Astrocyte of the cerebellum (primary cell): ENCODE results near the gene CHAC1.
A peak's percentile ranks its signal among the peaks of the same experiment; 100 is the strongest.

Experiments
- DNase-seq: peaks from one replicate; pipeline ENCODE4 v3.0.0-alpha.2; 2011; ENCODE audit warnings: low read depth
- H3K4me3 ChIP-seq: 2 replicates; pipeline ENCODE4 v1.5.1; 2011; ENCODE audit warnings: mild to moderate bottlenecking, low read depth, low read length, moderate library complexity
- in situ Hi-C: cut with HindIII; loops from 2 replicates; pipeline ENCODE4 v1.10.0; 2017; ENCODE audit warnings: low sequenced_read_pairs
- TF ChIP-seq, protein P1 (sequence below): IDR thresholded peaks from 2 replicates; pipeline ENCODE4 v1.5.1; 2012; ENCODE audit warnings: low read length, low read depth, moderate library complexity, mild to moderate bottlenecking; ENCODE audit errors: missing control alignments

The CHAC1 gene, protein sequence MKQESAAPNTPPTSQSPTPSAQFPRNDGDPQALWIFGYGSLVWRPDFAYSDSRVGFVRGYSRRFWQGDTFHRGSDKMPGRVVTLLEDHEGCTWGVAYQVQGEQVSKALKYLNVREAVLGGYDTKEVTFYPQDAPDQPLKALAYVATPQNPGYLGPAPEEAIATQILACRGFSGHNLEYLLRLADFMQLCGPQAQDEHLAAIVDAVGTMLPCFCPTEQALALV

DNA sequence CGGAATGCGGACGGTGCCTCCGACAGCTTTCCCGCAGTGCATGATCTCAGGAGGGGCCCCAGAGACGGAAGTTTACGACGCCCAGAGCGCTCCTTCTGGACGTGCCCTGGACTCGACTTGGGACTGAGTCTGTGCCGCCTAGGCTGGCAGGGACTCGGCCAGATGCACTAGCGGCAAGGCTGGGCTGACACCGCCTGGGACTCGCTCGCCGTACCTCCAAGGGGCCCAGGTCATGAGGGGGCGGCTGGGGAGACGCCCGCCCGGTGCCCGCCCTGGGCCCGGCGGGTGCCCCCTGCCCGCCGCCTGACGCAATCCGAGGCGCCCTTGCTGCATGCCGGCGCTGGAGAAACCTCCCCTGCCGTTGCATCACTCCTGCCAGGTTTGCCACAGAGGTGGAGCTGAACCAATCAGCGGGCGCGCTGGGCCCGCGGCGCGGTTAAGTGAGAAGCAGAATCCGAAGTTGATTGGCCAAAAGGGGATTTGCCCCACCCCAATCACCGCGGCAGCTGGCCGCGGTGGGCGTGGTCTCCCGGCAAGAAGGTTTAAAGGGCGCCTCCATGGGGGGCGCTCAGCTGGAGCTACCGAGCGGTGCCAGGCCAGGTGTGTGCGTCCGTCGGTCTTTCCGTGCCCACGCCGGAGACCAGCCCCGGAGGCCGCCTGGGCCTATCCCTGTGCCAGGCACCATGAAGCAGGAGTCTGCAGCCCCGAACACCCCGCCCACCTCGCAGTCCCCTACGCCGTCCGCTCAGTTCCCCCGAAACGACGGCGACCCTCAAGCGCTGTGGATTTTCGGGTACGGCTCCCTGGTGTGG, at the start of gene CHAC1:
TSS of gene CHAC1 (plus strand) at position 571 of the 812 bp plus-strand sequence. CDS start at position 684, 113 bp downstream.
- TF ChIP-seq, protein P1, sequence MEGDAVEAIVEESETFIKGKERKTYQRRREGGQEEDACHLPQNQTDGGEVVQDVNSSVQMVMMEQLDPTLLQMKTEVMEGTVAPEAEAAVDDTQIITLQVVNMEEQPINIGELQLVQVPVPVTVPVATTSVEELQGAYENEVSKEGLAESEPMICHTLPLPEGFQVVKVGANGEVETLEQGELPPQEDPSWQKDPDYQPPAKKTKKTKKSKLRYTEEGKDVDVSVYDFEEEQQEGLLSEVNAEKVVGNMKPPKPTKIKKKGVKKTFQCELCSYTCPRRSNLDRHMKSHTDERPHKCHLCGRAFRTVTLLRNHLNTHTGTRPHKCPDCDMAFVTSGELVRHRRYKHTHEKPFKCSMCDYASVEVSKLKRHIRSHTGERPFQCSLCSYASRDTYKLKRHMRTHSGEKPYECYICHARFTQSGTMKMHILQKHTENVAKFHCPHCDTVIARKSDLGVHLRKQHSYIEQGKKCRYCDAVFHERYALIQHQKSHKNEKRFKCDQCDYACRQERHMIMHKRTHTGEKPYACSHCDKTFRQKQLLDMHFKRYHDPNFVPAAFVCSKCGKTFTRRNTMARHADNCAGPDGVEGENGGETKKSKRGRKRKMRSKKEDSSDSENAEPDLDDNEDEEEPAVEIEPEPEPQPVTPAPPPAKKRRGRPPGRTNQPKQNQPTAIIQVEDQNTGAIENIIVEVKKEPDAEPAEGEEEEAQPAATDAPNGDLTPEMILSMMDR = no peak
- in situ Hi-C loops = no loop called here
- DNase-seq = peak; percentile 79
- H3K4me3 ChIP-seq = peak within 1 kb of the TSS; percentile 70

DNA sequence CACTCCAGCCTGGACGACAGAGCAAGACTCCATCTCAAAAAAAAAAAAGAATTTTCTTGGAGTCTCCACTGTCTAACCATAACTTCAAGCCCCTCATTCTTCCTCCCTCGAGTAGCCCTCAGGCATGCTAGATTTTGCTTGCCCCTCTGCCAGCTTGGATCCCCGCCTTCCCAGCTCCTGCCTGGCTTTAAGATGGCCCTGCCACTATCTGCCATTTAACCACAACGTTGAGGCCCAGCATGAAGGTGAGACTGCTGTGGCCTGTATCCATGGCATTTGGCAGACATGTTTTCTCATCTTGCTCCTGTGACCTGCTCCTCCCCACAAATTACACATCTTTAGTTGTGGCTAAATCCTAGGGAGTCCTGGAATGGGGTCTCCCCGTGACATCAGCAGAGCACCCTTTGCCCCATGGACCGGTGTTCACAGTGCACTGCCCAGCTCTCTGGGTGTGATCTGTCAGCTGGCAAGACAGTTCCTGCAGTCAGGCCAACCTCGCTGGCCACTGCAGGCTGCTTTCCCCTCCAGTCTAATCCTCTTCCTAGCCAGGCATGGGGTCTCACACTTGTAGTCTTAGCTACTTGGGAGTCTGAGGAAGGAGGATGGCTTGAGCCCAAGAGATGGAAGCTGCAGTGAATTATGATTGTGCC, 48.6 kb upstream of the CHAC1 start:
- TF ChIP-seq, protein P1 = no peak

DNA sequence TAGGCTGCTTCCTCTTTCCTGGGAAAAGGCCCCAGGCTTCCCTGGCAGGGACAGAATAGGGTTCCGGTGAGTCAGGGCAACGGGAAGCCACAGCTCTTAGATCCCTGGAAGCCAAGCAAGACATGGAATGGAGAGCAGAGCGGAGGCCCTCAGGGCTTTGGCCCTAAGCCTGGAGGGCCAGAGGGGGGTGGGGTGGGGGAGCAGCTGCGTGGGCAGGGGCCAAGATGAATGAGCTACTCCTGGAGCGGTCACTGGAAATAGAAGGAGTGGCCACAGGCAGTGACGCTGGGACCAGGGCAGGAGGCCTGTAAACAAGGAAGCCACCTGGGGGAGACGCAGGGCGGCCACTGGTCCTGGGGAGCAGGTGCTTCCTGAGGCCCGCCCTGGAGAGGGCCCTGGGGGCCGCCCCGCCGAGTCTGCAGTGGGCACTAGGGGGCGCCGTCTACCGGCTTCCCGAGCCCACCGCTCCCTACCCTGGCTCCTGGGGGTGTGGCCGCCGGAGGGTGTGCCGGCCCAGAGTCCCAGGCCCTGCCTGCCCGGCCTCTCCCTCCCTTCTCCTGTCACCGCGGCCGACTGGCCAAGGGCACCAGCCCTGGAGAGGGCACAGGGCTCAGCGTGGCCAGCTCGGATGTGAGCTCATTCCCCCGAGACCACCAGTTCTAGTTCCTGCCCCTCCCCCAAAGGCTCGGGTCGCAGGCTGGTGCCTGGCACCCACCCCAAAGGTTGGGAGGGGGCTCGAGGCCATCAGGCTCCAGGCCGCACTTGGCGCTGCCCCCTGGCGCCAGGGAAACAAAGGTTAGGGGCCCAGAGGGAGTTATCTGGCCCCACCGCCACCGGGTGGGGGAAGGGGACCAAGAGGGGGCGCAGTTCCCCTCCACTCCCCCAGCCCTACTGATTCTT, 46.9 kb upstream of the CHAC1 start:
- TF ChIP-seq, protein P1 = peak; percentile 73
- peak; percentile 94 for DNase-seq
- peak overlapping the region; percentile 37 for H3K4me3 ChIP-seq
- in situ Hi-C loops = loop anchor here (5.0 kb wide), 2 partner anchors 121 to 271 kb away; no protein-coding TSS in a partner anchor

More for the DNA sequence above, 48.6 kb upstream of the CHAC1 start:
- H3K4me3 ChIP-seq = no peak overlapping the region
- DNase-seq = no peak
- in situ Hi-C loops = loop anchor here (5.0 kb wide), 2 partner anchors 123 to 273 kb away; no protein-coding TSS in a partner anchor

DNA sequence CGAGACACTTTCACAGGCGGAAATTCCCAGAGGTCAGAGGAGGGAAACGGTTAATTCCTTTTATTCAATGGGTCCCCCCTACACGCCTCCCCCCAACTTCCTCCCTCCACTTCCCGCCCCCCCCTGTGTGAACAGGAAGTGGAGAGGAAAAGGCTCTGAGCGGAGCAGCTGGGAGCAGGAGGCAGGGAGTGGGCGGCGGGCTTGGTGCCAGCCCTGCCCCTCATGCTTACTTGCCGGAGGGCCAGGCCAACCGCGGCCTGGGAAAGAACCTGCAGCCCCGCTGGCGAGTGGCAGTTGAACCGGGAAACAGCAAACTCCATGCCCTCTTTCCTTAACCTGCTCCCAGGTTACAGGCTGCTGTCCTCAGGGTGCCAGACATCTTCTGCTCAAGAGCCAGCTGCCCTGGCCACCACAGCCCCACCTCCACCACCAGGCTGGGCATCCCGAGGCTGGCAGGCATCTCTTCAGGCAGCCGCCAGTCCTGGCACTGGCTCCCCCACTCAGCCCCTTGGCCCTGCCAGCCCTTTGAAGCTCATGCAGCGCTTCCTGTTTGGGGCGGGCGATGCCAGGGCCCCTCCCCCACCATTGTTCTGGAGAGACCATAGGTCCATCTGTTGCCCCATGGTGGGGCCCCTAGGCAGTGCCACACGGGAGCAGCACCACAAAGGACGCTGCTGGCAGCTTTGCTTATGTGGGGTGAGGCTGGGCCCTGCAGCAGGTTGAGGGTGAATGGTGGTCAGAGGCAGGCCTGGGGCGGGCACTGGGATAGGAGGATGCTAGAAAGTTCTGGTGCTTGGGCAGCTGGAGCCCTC, 46.1 kb upstream of the CHAC1 start:
- in situ Hi-C loops = loop anchor here (5.0 kb wide), 2 partner anchors 120 to 270 kb away; no protein-coding TSS in a partner anchor
- DNase-seq = no peak
- H3K4me3 ChIP-seq = peak overlapping the region; percentile 37
- TF ChIP-seq, protein P1 = no peak

DNA sequence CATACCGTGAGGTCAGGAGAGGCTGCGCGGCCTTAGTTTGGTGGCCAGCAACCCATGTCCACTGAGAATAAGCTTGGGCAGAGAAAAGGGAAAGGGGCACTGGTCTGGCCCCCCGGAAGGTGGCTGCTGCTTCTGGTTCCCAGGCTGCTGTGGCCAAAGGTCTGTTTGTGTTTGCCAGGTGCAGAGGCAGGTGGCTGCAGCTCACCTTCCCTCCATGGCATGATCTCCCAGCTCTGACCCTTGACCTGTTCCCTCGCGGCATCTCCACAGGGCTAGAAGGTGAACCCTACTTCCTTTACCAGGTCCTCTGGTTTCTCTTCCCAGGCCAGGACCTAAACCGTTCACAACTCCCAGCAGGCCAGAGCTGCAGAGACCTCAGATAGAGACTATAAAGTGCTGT, 45.2 kb upstream of the CHAC1 start:
- no peak for DNase-seq
- in situ Hi-C loops = loop anchor here (5.0 kb wide), 2 partner anchors 119 to 269 kb away; no protein-coding TSS in a partner anchor
- H3K4me3 ChIP-seq = no peak overlapping the region
- TF ChIP-seq, protein P1 = no peak
